ENCODE data around the gene CGNL1. TPM values are rescaled to one million over a fixed set of nuclear protein-coding genes. Genes with fewer than 3 reads are reported as not detected.
A peak's percentile ranks its signal among the peaks of the same experiment; 100 is the strongest.

CGNL1 gene
- total and polyA plus RNA-seq, 8 donors: 0.29 to 36.2 (median 19.5) TPM

GRCh38 chr15:57356636-57357035, 19.7 kb upstream of the CGNL1 start:
- WGBS, 5 donors: 75 to 88% (median 87%) methylated on average over 4 of the region's 4 CpGs
- Histone ChIP-seq H3K4me3 (no peak overlapping the region), H3K27me3 (peaks cover 0 to 7% (median 0%) of the 10 kb centered on the region in 3 donors), H3K9me3 (no peaks in the 10 kb centered on the region), H3K4me1 (no peaks in the 10 kb centered on the region), H3K36me3 (no peaks in the 10 kb centered on the region), H3K27ac (no peak overlapping the region)
- intact Hi-C loops (cut with DNase I; ENCODE audit: low total_unique reads): no loop called here
- DNase-seq: no peak
- no peak for TF ChIP-seq POLR2AphosphoS5 (IDR thresholded peaks at IDR 0.05)
- no peak for TF ChIP-seq EP300 (IDR thresholded peaks at IDR 0.05)
- no peak for TF ChIP-seq CTCF (IDR thresholded peaks at IDR 0.05)
- no peak for TF ChIP-seq POLR2A (IDR thresholded peaks at IDR 0.05)

- Histone ChIP-seq H3K36me3 (no peaks in the 10 kb centered on the region), H3K4me1 (no peaks in the 10 kb centered on the region), H3K9me3 (no peaks in the 10 kb centered on the region), H3K27me3 (peaks cover 0 to 7% (median 0%) of the 10 kb centered on the region in 3 donors), H3K4me3 (no peak overlapping the region), H3K27ac (no peak overlapping the region)
- WGBS, 5 donors: 75 to 94% (median 85%) methylated on average over 1 of the region's 1 CpG
- DNase-seq: no peak
- intact Hi-C loops (cut with DNase I; ENCODE audit: low total_unique reads): no loop called here
- no peak for TF ChIP-seq EP300 (IDR thresholded peaks at IDR 0.05)
Measured at GRCh38 chr15:57357799-57358198, 18.5 kb upstream of the CGNL1 start.

- H3K4me3 ChIP-seq: no peak overlapping the region
- no peak for DNase-seq
- H3K36me3 ChIP-seq: no peaks in the 10 kb centered on the region
- 62 to 92% (median 82%) methylated on average over 2 of the region's 2 CpGs for WGBS, 5 donors
- H3K27ac ChIP-seq: no peak overlapping the region
- TF ChIP-seq POLR2A (IDR thresholded peaks at IDR 0.05): no peak
- no peak for TF ChIP-seq EP300 (IDR thresholded peaks at IDR 0.05)
- no peak for TF ChIP-seq CTCF (IDR thresholded peaks at IDR 0.05)
- TF ChIP-seq POLR2AphosphoS5 (IDR thresholded peaks at IDR 0.05): no peak
- intact Hi-C loops (cut with DNase I; ENCODE audit: low total_unique reads): no loop called here
- H3K27me3 ChIP-seq: peaks cover 0 to 7% (median 0%) of the 10 kb centered on the region in 3 donors
- H3K9me3 ChIP-seq: no peaks in the 10 kb centered on the region
- no peaks in the 10 kb centered on the region for H3K4me1 ChIP-seq
Measured at GRCh38 chr15:57358571-57358970, 17.7 kb upstream of the CGNL1 start.

- Histone ChIP-seq H3K27me3 (no peaks in the 10 kb centered on the region), H3K9me3 (no peaks in the 10 kb centered on the region), H3K4me1 (peaks cover 0 to 6% (median 0%) of the 10 kb centered on the region in 4 donors), H3K36me3 (no peaks in the 10 kb centered on the region), H3K4me3 (no peak overlapping the region), H3K27ac (no peak overlapping the region)
- intact Hi-C loops (cut with DNase I; ENCODE audit: low total_unique reads): no loop called here
- DNase-seq: no peak
- 52 to 83% (median 64%) methylated on average over 1 of the region's 1 CpG for WGBS, 5 donors
- TF ChIP-seq POLR2AphosphoS5 (IDR thresholded peaks at IDR 0.05) (no peak), POLR2A (IDR thresholded peaks at IDR 0.05) (no peak), EP300 (IDR thresholded peaks at IDR 0.05) (no peak), CTCF (IDR thresholded peaks at IDR 0.05) (no peak)
Measured at GRCh38 chr15:57363661-57364060, 12.6 kb upstream of the CGNL1 start.

- Histone ChIP-seq H3K27me3 (no peaks in the 10 kb centered on the region), H3K27ac (no peak overlapping the region), H3K4me3 (no peak overlapping the region), H3K4me1 (peaks cover 0 to 6% (median 0%) of the 10 kb centered on the region in 4 donors), H3K9me3 (no peaks in the 10 kb centered on the region), H3K36me3 (no peaks in the 10 kb centered on the region)
- DNase-seq: peak in 1 of 2 donors; percentile 55
- intact Hi-C loops (cut with DNase I; ENCODE audit: low total_unique reads): no loop called here
- 73 to 84% (median 81%) methylated on average over 9 of the region's 9 CpGs for WGBS, 5 donors
- no peak for TF ChIP-seq POLR2AphosphoS5 (IDR thresholded peaks at IDR 0.05)
- no peak for TF ChIP-seq POLR2A (IDR thresholded peaks at IDR 0.05)
- TF ChIP-seq EP300 (IDR thresholded peaks at IDR 0.05): no peak
- no peak for TF ChIP-seq CTCF (IDR thresholded peaks at IDR 0.05)
Measured at GRCh38 chr15:57364282-57365007, 11.9 kb upstream of the CGNL1 start.
